AG04450 (cell line): ENCODE data around the gene GNRH2. TPM values are rescaled to one million over a fixed set of nuclear protein-coding genes. Genes with fewer than 3 reads are reported as not detected.
"Not testable (repeated sequence)": the region's sequence is repeated elsewhere in the genome, so short reads cannot be mapped to it uniquely, and the experiment has no call there.

Experiments used
- CTCF ChIA-PET: fragments of 300-600, 350-600 bp; formaldehyde crosslinking; extraction: SDS; loops from one replicate; lab custom pipeline; 2022; ENCODE audit warnings: antibody characterized with exemption, inconsistent platforms; lab: Charles Lee
- POLR2A ChIA-PET: fragments of 350-600 bp; formaldehyde crosslinking; extraction: SDS; loops from one replicate; lab custom pipeline; 2021; ENCODE audit warnings: antibody characterized with exemption, inconsistent platforms; lab: Yijun Ruan, JAX
- DNase-seq: peaks from one replicate; pipeline ENCODE4 v3.0.0-alpha.2; 2011; ENCODE audit warnings: low read depth, low spot score
- H3K27ac ChIP-seq: one replicate; pipeline ENCODE4 v1.5.1; 2012; ENCODE audit warnings: low read depth, low read length, control low read depth
- H3K27me3 ChIP-seq: one replicate; pipeline ENCODE4 v1.6.0; 2012; ENCODE audit warnings: low read length; ENCODE audit not compliant: control insufficient read depth, insufficient read depth
- H3K4me3 ChIP-seq: 2 replicates; pipeline ENCODE4 v1.5.1; 2011; ENCODE audit warnings: mild to moderate bottlenecking, low read depth, low read length, control low read depth
- H3K9me3 ChIP-seq: 2 replicates; pipeline ENCODE4 v1.5.1; 2012; ENCODE audit warnings: low read length; ENCODE audit not compliant: control insufficient read depth, insufficient read depth
- CTCF ChIP-seq: IDR thresholded peaks from 2 replicates; pipeline ENCODE4 v1.5.1; 2011; ENCODE audit warnings: low read depth, low read length, control low read depth, inconsistent platforms
- polyA plus RNA-seq: library from polyadenylated mRNA; depleted of rRNA; stranded (reverse); fragments of >200 nt; gene quantifications from 2 replicates; pipeline ENCODE4 v1.2.3, GENCODE V29; 2011

GNRH2 gene
- polyA plus RNA-seq, 1 experiment = not detected

GRCh38 chr20:3059489-3059888, 16.1 kb downstream of the GNRH2 start:
- Histone ChIP-seq H3K27ac (no peak overlapping the region), H3K9me3 (no peaks in the 10 kb centered on the region), H3K4me3 (no peak overlapping the region), H3K27me3 (no peaks in the 10 kb centered on the region)
- no peak for TF ChIP-seq CTCF
- no peak for DNase-seq
- POLR2A ChIA-PET = no interaction called here
- CTCF ChIA-PET = no interaction called here

- H3K4me3 ChIP-seq, DNase-seq, H3K27ac ChIP-seq, H3K9me3 ChIP-seq, CTCF ChIA-PET, H3K27me3 ChIP-seq, POLR2A ChIA-PET: not testable (repeated sequence)
Measured at GRCh38 chr20:3064119-3064518, 20.7 kb downstream of the GNRH2 start.

GRCh38 chr20:3067139-3068014, 24.0 kb downstream of the GNRH2 start:
- Histone ChIP-seq H3K4me3 (no peak overlapping the region), H3K27ac (no peak overlapping the region), H3K9me3 (peaks cover 1% of the 10 kb centered on the region; the same call in 1 of the 2 replicates), H3K27me3 (peaks cover 8% of the 10 kb centered on the region)
- DNase-seq = no peak
- ChIA-PET POLR2A (interaction anchor here (0.6 to 0.7 kb wide), 2 partner anchors 15 to 35 kb away, joined by 3 to 9 read pairs; no protein-coding TSS in a partner anchor), CTCF (interaction anchor here (1.1 to 1.8 kb wide), 2 partner anchors 13 to 14 kb away, joined by 6 to 8 read pairs; no protein-coding TSS in a partner anchor)
- no peak for TF ChIP-seq CTCF

- CTCF ChIA-PET = interaction anchor here (1.8 kb wide), 1 partner anchor 14 kb away, joined by 8 read pairs; no protein-coding TSS in a partner anchor
- Histone ChIP-seq H3K27ac (no peak overlapping the region), H3K9me3 (peaks cover 5% of the 10 kb centered on the region; the same call in 1 of the 2 replicates), H3K4me3 (no peak overlapping the region), H3K27me3 (peaks cover 15% of the 10 kb centered on the region)
- POLR2A ChIA-PET = no interaction called here
- TF ChIP-seq CTCF = no peak
- no peak for DNase-seq
Measured at GRCh38 chr20:3068075-3068474, 24.7 kb downstream of the GNRH2 start.

- Histone ChIP-seq H3K4me3 (no peak overlapping the region), H3K9me3 (peaks cover 5% of the 10 kb centered on the region; the same call in 1 of the 2 replicates), H3K27me3 (peaks cover 18% of the 10 kb centered on the region), H3K27ac (no peak overlapping the region)
- no peak for DNase-seq
- TF ChIP-seq CTCF = no peak
- ChIA-PET POLR2A (interaction anchor here (0.5 kb wide), 1 partner anchor 214 kb away, joined by 3 read pairs; no protein-coding TSS in a partner anchor), CTCF (interaction anchor here (1.8 kb wide), 1 partner anchor 15 kb away, joined by 8 read pairs; no protein-coding TSS in a partner anchor)
Measured at GRCh38 chr20:3068986-3069900, 25.8 kb downstream of the GNRH2 start.
